GM19240 (cell line): ENCODE measurements around the gene ELOB.

ENCODE experiments used
- DNase-seq: peaks from one replicate; pipeline ENCODE4 v3.0.0; 2011; ENCODE audit warnings: low spot score; ENCODE audit not compliant: insufficient read length

Gene ELOB

DNA sequence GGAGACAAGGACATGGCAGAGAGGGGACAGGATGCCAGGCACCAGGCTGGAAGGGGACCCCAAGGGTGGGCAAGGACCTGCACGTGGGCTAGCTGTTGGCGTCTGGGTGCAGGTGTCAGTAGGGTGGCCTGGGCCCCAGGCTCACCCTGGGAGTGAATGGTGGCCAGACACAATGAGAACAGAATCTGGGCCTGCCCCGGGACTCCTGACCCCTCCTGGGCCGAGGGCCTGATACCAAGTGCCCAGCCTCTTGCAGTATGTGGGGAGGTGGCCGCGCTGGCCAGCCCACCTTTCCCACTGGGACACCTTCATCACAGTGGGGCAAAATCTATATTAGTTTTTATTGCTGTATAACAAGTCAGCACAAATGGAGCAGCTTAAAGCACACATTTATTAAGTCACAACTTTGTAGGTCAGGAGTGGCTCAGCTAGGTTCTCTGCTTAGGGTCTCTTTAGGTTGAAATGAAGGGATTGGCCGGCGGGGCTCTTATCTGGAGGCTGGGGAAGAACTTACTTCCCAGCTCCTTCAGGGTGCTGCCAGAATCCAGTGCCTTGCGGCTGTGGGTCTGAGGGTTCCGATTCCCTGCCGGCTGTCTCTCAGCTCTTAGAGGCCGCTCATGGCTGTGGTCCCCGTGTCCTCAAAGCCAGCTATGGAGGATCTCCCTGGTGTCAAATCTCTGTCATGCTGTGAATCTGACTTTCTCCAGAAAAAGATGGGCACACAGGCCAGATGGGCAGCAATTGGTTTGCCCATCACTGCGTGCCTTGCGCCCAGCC is 6.7 kb upstream of the ELOB start:
- DNase-seq, result no peak

GRCh38 chr16:2782583-2783351 is 5.7 kb upstream of the ELOB start:
- no peak for DNase-seq

- no peak for DNase-seq
Measured at GRCh38 chr16:2779978-2780898, 3.2 kb upstream of the ELOB start.

DNA sequence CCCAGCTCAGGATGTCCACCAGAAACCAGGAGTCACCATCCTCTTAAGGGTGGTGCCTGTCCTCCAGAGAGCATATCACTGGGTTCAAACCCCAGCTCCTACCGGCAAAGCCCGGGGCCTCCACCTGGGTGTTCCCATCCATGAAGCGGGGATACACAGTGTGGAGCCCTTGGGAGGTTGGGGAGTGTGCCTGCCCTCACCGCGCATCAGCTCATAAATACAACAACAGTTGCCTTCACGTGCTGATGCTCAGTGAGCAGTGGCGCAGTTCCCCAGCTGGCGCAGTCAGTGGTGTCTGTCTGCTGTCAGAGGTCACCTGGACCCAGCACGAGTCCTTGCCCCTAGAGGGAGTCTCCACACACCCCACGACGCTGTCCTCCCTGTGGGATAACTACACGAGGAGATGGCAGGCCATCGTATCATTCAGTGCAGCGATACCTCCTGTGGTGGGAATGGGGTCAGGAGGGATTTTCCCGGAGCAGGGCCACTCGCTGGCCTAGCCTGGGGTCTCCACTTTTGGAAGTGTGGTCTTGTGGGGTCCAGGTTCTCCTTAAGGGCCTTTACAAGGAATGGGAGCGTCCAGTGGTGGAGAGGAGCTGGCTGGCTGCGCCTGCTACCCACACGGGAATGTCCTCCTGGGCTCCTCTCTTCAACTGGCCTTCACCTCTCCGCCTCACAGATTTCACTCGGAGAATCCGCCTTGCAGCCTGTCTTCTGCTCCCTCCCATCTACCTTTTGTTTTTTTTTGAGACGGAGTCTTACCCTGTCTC is 2.3 kb upstream of the ELOB start:
- DNase-seq, result no peak

- DNase-seq, result no peak
Measured at GRCh38 chr16:2778630-2778958, 1.5 kb upstream of the ELOB start.

DNA sequence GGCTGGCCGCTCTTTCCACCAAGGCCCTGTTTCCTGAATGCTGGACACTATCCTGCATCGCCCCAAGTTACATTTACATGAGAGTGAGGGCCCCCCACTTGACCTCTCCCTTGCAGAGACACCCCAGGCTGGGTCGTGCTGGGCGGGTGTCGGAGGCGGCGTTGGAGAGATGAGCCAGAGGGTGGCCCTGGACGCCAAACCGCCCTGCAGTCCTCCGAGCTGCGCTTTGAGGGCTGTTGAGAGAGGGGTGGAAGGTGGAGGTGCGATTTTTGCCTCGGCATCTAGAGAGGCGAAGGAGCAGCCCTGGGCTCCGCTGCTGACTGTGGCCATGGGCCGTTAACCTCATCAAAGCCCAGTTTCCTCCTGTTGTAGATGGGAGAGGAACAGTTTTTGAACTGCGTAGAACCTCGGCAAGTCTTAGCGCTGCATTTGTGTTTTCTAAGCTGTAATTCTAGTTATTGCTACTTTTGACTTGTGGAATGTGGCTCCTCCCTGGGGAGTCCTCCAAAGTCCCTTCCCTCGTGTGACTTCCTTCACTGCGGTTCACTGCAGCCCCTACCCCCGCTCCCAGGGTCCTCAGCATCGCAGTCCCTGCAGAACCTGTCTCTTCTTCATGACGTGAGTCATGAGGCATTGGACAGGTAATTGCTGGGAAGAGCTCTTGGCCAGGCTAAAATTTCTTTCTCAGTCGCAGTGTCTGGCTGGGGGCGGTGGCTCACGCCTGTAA is 986 bp upstream of the ELOB start:
- DNase-seq, result no peak

DNA sequence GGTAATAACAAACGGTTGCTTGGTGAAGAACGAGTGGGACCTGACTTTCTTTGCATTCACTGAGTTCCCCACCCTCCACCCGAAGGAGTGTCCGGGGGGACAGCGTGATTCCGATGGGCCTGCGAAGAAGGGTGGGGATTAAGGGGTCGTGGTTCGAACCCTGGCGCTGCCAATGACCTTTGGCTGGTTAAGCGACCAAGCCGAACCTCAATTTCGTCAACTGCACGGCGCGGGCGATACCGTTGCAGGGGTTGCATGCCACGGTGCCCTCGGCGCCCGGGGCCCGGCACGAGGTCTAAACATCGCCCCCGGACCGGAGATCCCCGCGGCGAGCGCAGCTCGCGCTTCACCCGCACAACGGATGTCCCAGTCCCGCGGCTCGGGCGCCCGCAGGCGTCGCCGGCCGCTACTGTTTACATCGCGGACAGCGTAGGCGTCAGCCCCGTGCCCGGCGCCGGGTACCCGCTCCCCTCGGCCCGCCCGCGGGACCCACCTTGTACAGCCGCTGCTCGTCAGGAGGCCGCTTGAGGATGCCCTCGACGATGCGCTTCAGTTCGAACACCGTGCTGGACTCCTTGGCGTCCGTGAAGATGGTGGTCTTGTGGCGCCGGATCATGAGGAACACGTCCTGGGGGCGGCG is 460 bp downstream of the ELOB start:
- DNase-seq, result no peak

DNA sequence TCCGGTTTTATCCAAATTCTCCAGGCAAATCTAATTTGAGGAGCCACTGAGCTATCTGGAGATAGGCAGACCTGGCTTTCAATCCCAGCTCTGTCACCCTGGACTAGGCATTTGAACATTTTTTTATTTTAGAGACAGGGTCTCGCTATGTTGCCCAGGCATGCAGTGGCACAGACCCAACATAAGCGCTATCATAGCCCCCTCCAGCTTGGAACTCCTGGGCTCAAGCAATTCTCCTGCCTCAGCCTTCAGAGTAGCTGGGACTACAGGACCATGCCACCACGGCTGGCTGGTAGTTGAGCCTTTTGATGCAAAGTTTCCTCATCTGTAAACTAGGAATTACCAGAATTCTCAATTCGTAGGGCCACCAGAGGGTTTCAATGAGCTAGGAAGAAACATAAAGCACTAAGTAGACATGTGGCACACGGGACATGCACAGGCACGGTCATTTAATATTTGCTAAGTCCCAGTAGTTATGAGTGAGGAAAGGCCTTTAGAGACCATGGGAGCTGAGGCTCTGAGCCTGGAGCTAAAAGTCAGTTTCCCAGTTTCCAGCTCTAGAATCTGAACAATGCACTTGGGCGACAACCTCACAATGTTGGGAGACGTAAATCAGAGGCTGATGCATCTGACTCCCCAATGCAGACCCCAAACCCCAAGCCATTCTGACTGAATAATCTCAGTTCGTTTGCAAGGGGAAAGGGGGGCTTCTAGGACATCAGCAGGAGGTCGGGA is 1.1 kb downstream of the ELOB start:
- DNase-seq, result no peak

GRCh38 chr16:2775131-2775716 is 1.9 kb downstream of the ELOB start:
- no peak for DNase-seq

DNA sequence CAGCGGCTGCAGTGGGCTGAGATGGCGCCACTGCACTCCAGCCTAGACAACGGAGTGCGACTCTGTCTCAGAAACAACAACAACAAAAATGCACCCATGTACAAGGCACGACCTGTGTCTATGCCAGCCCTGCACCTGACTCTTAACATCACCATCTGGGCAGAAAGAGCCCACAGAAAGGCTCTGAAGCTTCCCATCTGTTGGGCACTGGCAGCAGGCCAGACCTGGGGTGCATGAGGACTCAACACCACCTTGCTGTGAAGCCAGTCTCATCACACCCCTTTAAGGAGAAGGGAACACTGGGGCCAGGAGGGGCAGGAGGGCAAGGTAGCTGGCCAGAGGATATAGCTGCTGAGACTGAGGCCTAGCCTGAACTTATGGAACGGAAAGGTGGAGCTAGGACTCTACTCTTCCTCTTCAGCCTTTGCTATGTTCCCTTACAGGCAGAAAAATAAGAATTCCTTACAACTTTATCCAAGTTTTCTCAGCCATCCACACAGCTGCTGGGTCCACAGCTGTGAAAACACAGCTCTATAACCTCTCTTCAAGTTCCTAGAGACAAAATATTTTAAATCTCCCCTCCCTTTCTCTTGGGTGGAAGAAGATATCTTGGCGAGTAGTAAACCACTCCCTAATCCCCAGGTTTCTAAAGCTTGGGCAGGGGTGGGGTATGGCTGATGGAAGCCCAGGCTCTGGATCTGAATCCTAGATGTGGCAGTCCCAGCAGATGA is 2.8 kb downstream of the ELOB start:
- no peak for DNase-seq

DNA sequence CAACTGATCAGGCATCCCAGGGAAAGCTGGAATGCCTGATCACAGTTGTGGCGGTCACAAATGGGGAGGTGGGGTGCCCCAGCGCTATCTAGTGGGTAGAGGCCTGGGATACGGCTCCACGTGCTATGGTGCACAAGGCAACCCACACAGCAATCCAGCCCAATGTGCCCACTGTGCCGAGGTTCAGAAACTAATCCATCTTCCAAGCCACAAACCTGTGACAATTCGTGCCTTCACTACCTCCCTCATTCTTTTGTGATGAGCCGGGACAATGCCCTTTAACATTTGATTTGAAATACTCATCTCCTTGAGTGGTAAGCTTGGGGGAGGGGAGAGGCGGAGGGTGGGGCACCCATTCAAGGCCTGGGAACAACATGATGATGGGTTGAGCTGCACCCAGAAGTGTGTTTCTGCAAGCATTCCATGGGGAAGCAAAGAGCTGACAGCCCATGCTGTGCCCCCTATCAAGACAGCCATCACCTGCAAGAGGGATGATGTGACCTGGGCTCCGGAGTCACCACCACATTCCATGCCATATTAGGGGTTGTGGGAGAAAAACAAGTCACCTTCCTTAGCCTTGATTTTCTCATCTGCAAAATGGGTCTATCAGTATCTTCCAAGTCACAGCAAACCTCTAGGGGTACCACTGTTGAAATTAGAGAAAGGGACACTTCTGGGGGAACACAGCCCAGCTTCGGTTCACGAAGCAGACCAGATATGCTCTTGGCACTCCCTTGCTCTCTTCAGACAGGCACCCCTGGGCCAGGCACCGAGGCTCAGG is 3.7 kb downstream of the ELOB start:
- DNase-seq, result no peak

DNA sequence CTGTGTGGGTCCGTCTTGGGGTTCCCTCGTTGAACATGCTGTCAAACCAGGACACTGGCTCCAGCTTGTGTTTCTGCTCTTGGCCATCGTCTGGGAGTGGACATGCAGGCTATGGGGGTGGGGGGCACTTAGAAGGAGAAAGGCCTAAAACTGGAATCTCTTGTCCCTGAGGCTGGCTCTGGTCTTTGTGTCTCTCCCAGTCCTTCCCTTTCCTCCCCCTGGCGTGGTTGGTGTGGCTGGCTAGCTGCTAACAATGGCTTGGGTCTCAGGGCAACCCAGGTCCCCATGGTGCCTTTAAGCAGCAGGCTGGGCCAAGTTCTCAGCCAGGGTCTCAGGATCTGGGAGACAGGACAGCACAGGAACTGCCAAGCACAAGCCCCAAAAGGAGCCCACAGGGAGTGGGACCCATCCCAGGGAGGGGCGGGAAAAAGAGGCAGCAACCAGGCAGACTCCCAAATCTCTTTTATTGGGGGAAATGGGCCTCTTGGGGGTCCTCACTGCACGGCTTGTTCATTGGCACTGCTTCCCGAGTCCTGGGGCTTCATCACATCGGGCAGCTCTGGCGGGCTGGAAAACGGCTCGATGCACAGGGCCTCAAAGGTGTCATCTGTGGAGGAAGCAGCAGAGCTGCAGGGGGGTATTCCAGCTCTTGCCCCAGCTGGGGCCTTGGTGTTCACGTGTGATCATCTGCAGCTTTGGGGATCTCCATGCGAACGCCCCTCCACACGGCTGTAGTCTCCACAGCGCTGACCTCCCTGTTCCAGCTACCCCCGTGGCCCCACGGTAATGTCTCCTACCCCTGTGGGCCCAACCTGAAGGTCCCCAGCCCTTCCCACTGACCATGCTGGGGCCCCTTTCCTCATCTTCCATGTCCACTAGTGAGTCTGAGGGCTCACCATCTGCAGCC is 5.3 kb downstream of the ELOB start:
- no peak for DNase-seq

GRCh38 chr16:2770057-2770951 is 6.8 kb downstream of the ELOB start:
- DNase-seq, result no peak

GRCh38 chr16:2769675-2770056 is 7.4 kb downstream of the ELOB start:
- no peak for DNase-seq

- DNase-seq, result no peak
Measured at GRCh38 chr16:2769100-2769529, 8.0 kb downstream of the ELOB start.
